Fibroblast of mammary gland (primary cell): ENCODE results near the gene NT5E.

Experiments
- DNase-seq: peaks from one replicate; pipeline ENCODE4 v3.0.0-alpha.2; 2010; ENCODE audit warnings: low read depth
- H3K4me3 ChIP-seq: 2 replicates; pipeline ENCODE4 v1.5.1; 2011; ENCODE audit warnings: low read depth, mild to moderate bottlenecking, low read length, moderate library complexity; ENCODE audit not compliant: control insufficient read depth
- CTCF ChIP-seq: conservative IDR thresholded peaks from 2 replicates; pipeline ENCODE4 v1.5.1; 2011; ENCODE audit warnings: low read depth, low read length, inconsistent platforms; ENCODE audit not compliant: control insufficient read depth, insufficient read depth

The NT5E gene

GRCh38 chr6:85421181-85421580 is 28.7 kb upstream of the NT5E start:
- DNase-seq, result no peak
- no peak overlapping the region for H3K4me3 ChIP-seq
- no peak for TF ChIP-seq CTCF

GRCh38 chr6:85421972-85422371 is 27.9 kb upstream of the NT5E start:
- no peak overlapping the region for H3K4me3 ChIP-seq
- no peak for TF ChIP-seq CTCF
- DNase-seq, result no peak

- no peak overlapping the region for H3K4me3 ChIP-seq
- DNase-seq, result no peak
- TF ChIP-seq CTCF, result no peak
Measured at GRCh38 chr6:85422996-85423395, 26.9 kb upstream of the NT5E start.

GRCh38 chr6:85424981-85425380 is 24.9 kb upstream of the NT5E start:
- no peak for DNase-seq
- no peak for TF ChIP-seq CTCF
- no peak overlapping the region for H3K4me3 ChIP-seq

- TF ChIP-seq CTCF, result no peak
- no peak overlapping the region for H3K4me3 ChIP-seq
- no peak for DNase-seq
Measured at GRCh38 chr6:85425997-85426396, 23.9 kb upstream of the NT5E start.

GRCh38 chr6:85428486-85428885 is 21.4 kb upstream of the NT5E start:
- no peak for TF ChIP-seq CTCF
- no peak overlapping the region for H3K4me3 ChIP-seq
- DNase-seq, result peak; percentile 79

GRCh38 chr6:85429346-85429745 is 20.5 kb upstream of the NT5E start:
- TF ChIP-seq CTCF, result no peak
- H3K4me3 ChIP-seq, result no peak overlapping the region
- peak; percentile 84 for DNase-seq
